ENCODE results near the gene WDR48. TPM values are rescaled to one million over a fixed set of nuclear protein-coding genes. Genes with fewer than 3 reads are reported as not detected.

Gene WDR48
- total RNA-seq, 4 donors from 2014 or later, result 18.3 to 49.3 (median 25.2) TPM

GRCh38 chr3:39127269-39127907, 75.6 kb downstream of the WDR48 start:
- TF ChIP-seq EP300 (IDR thresholded peaks at IDR 0.05) (no peak), CTCF (IDR thresholded peaks at IDR 0.05) (no peak), POLR2AphosphoS5 (IDR thresholded peaks at IDR 0.05) (no peak), POLR2A (IDR thresholded peaks at IDR 0.05) (no peak)
- WGBS, result 93% methylated on average over 6 of the region's 7 CpGs
- H3K4me3 ChIP-seq, result no peak overlapping the region
- no peaks in the 10 kb centered on the region for H3K27me3 ChIP-seq
- H3K36me3 ChIP-seq, result peaks cover 4% of the 10 kb centered on the region
- no peak overlapping the region for H3K27ac ChIP-seq
- H3K9me3 ChIP-seq, result no peaks in the 10 kb centered on the region
- H3K4me1 ChIP-seq, result peaks cover 6% of the 10 kb centered on the region
- DNase-seq (ENCODE audit: low spot score in 2 of 2), result no peak

GRCh38 chr3:39127908-39128304, 76.1 kb downstream of the WDR48 start:
- Histone ChIP-seq H3K4me3 (no peak overlapping the region), H3K9me3 (no peaks in the 10 kb centered on the region), H3K27me3 (no peaks in the 10 kb centered on the region), H3K27ac (no peak overlapping the region), H3K4me1 (peaks cover 11% of the 10 kb centered on the region), H3K36me3 (peaks cover 4% of the 10 kb centered on the region)
- TF ChIP-seq POLR2AphosphoS5 (IDR thresholded peaks at IDR 0.05), result no peak
- no peak for TF ChIP-seq POLR2A (IDR thresholded peaks at IDR 0.05)
- no peak for TF ChIP-seq EP300 (IDR thresholded peaks at IDR 0.05)
- no peak for TF ChIP-seq CTCF (IDR thresholded peaks at IDR 0.05)
- no peak for DNase-seq (ENCODE audit: low spot score in 2 of 2)
- 29% methylated on average over 1 of the region's 1 CpG for WGBS

GRCh38 chr3:39128951-39129350, 77.1 kb downstream of the WDR48 start:
- Histone ChIP-seq H3K36me3 (peaks cover 11% of the 10 kb centered on the region), H3K27ac (no peak overlapping the region), H3K27me3 (no peaks in the 10 kb centered on the region), H3K4me1 (peaks cover 12% of the 10 kb centered on the region), H3K9me3 (no peaks in the 10 kb centered on the region), H3K4me3 (no peak overlapping the region)
- TF ChIP-seq CTCF (IDR thresholded peaks at IDR 0.05) (no peak), POLR2A (IDR thresholded peaks at IDR 0.05) (no peak), EP300 (IDR thresholded peaks at IDR 0.05) (no peak), POLR2AphosphoS5 (IDR thresholded peaks at IDR 0.05) (no peak)
- 91% methylated on average over 6 of the region's 7 CpGs for WGBS
- DNase-seq (ENCODE audit: low spot score in 2 of 2), result no peak

- no peak for TF ChIP-seq CTCF (IDR thresholded peaks at IDR 0.05)
- no peak for TF ChIP-seq POLR2AphosphoS5 (IDR thresholded peaks at IDR 0.05)
- no peak for TF ChIP-seq EP300 (IDR thresholded peaks at IDR 0.05)
- TF ChIP-seq POLR2A (IDR thresholded peaks at IDR 0.05), result no peak
- H3K27me3 ChIP-seq, result no peaks in the 10 kb centered on the region
- peaks cover 12% of the 10 kb centered on the region for H3K4me1 ChIP-seq
- no peak for DNase-seq (ENCODE audit: low spot score in 2 of 2)
- WGBS, result 97% methylated on average over 2 of the region's 6 CpGs
- no peak overlapping the region for H3K27ac ChIP-seq
- H3K36me3 ChIP-seq, result peaks cover 12% of the 10 kb centered on the region
- H3K4me3 ChIP-seq, result no peak overlapping the region
- no peaks in the 10 kb centered on the region for H3K9me3 ChIP-seq
Measured at GRCh38 chr3:39130026-39130425, 78.2 kb downstream of the WDR48 start.

- TF ChIP-seq POLR2AphosphoS5 (IDR thresholded peaks at IDR 0.05), result no peak
- TF ChIP-seq EP300 (IDR thresholded peaks at IDR 0.05), result no peak
- TF ChIP-seq POLR2A (IDR thresholded peaks at IDR 0.05), result no peak
- no peak for TF ChIP-seq CTCF (IDR thresholded peaks at IDR 0.05)
- Histone ChIP-seq H3K27me3 (no peaks in the 10 kb centered on the region), H3K27ac (no peak overlapping the region), H3K9me3 (no peaks in the 10 kb centered on the region), H3K36me3 (peaks cover 12% of the 10 kb centered on the region), H3K4me1 (peaks cover 12% of the 10 kb centered on the region), H3K4me3 (no peak overlapping the region)
- WGBS, result 87% methylated on average over 3 of the region's 3 CpGs
- DNase-seq (ENCODE audit: low spot score in 2 of 2), result no peak
Measured at GRCh38 chr3:39130693-39131265, 79.0 kb downstream of the WDR48 start.

Data from suprapubic skin (tissue), 4 donors.